Activated naive CD8-positive, alpha-beta T cell treated with anti-CD3 and anti-CD28 coated beads, Interleukin-2, amount 50 U/mL, for 16 hours (primary cell): ENCODE measurements around the gene THEMIS2.
"Not testable (repeated sequence)": the region's sequence is repeated elsewhere in the genome, so short reads cannot be mapped to it uniquely, and the experiment has no call there.

Experiments used
- DNase-seq: peaks from one replicate; pipeline ENCODE4 v3.0.0-alpha.2; 2020; ENCODE audit warnings: low read depth, low spot score

THEMIS2 gene

DNA sequence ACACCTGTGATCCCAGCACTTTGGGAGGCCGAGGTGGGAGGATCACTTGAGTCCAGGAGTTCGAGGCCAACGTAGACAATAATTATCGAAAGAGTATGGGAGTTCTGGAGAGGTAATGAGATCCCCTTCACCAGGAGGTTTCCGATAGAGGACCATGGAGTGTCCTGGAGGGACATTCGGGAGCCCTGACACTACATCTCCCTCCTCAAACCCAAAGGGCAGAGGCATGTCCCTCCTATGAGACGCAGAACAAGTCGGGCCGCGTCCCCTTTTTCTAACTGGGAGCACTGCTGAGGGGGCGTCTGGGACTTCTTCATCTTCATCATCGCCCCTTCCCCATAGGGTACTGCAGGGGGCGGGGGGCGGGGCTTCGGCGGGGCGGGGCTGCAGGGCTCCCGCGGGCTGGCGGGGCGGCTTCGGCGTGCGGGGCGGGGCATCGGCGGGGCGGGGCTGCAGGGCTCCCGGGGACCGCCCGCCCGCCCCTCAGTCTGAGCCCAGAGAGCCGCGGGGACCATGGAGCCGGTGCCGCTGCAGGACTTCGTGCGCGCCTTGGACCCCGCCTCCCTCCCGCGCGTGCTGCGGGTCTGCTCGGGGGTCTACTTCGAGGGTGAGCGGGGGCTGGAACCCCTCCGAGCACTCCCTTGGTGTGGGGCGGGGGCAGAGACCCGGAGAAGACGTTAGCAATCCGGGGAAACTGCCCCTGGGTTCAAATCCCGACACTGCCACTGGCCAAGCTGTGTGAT lies at the start of gene THEMIS2:
THEMIS2 (plus strand) TSS at position 486 of the 743 bp plus-strand sequence; CDS start at position 514, 28 bp downstream.
- peak; percentile 60 for DNase-seq

DNA sequence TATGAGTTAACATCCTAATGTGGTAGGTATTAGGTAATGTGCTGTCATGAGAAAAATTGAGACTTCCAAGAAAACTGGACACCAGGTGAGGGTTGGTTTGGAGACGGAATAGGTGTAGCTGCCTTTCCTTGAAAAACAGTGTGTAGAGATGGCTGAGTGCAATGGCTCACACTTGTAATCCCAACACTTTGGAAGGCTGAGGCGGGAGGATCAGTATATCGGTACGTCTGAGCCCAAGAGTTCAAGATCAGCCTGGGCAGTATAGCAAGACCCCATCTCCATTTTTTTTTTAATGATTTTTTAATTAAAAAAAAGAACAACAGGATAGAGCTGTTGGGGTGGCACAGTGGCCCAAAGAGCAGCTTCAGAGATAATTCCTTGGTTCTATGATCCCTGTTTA lies 48.6 kb upstream of the THEMIS2 start:
- DNase-seq = no peak

DNA sequence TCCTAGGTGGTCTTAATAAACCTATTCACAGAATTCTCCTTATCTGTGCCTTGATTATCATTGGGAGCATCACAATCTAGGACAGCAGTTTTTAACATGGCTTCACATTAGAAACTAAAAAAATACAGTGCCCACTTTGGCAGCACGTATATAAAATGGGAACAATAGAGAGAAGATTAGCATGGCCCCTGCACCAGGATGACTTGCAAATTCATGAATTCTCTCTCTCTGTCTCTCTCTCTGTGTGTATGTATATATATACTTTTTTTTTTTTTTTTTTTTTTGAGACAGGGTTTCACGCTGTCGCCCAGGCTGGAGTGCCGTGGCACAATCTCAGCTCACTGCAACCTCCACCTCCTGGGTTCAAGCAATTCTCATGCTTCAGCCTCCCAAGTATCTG lies 47.9 kb upstream of the THEMIS2 start:
- DNase-seq = no peak

DNA sequence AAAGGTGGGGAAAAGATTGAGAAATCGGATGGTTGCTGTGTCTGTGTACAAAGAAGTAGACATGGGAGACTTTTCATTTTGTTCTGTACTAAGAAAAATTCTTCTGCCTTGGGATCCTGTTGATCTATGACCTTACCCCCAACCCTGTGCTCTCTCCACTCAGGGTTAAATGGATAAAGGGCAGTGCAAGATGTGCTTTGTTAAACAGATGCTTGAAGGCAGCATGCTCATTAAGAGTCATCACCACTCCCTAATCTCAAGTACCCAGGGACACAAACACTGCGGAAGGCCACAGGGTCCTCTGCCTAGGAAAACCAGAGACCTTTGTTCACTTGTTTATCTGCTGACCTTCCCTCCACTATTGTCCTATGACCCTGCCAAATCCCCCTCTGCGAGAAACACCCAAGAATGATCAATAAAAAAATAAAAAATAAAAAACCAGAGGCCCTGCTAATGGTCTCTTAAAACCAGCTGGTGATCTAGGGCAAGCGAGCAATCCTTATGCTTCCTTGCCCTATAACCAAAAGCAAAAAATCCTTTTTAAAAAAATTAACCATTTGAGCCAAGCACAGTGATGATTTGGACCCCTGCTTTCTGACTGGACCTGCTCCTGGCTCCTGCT lies 42.9 kb upstream of the THEMIS2 start:
- DNase-seq = not testable (repeated sequence)

DNA sequence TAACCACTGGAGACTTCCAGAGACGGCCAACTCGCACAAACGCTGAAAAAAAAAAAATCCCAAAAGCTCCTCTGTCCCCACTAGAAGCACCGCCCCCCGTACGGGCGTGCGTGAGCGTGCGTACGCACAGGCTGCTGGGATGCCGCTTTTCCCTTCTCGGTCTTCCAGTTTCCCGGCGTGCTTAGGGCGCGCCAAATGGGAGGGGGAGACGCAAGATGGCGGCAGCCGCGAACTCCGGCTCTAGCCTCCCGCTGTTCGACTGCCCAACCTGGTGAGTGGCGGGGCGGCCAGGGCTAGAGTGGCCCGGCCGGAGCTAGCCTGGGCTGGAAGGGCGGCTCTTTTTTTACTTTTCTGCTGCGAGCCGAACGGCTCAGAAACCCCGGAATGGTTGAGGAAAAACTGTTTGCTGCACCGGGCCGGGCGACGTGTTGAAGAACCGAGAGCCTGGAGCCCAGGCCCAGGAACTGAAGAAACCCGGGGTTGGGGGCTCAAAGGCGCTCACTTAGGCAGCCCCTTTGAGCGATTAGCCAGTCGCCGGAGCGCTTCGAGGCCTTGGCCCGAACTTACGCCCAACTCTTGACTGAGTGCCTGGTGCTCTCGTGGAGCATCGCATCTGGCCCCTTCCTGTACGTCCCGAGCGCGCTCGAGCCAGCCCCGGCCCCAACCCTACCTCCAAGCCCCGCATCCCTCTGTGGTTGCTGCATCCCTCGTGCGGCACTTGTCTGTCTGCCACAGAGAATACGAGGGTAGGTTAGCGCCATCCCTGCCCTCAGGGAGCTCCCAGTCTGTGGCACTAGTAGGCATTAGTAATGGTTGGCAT lies 41.5 kb upstream of the THEMIS2 start, which contains the start of gene PPP1R8:
PPP1R8 (plus strand) TSS at position 162 of the 820 bp plus-strand sequence; CDS start at position 216, 54 bp downstream.
- peak; percentile 77 for DNase-seq

DNA sequence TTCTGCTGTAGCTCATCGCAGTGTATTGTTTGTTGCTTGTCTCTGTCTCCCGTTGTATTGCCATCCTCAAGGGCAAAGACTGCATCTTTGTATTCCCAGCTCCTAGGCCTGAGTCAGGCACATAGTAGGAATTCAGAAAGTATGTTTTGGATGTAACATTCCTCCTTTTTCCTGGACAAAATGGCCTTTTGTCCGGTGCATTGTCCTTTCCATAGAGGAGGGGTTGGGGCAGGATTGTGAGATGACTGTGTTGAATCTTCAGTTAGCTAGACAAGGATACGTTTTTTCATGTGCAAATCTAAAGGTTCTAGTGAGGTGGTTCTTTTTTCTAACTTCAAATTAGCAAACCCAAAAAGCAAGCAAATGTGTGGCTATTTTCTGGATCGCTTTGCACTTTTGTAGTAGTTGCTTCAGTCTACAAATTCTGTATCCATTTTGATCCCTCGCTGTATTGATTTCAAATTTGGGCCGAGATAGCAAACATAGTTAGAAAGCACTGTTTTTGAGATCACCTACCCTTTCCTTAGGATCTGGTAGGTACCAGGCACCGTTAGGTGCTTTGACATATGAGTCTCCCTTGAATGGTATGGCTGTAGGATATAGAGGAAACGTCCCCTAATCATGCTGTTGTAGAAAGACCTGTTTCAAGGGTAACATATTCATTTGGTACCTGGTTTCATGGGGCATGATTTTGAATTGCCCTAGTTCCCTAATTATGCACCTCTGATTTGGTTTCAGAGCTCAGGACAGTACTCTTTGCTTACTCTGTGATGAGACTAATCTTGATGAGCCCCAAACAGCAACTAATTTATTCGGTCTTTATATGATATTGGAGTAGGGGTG lies 40.6 kb upstream of the THEMIS2 start:
- DNase-seq = no peak

DNA sequence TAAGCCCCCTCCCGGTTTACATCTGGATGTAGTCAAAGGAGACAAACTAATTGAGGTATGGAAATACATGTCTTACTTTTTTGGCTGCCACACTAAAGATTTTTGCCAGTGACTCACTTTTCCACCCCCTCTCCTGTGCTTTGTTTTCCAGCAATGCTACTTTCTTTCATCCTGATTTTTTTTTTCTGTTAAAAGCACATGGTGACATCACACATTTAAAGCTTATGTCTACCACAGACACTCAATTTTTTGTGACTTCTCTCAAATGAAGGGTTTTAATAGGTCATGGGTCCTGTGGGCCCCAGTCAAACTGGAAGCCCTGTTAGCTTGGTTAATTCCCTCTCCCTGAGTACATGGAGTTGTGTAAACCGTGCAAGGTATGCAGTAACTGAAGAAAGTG lies 39.6 kb upstream of the THEMIS2 start:
- DNase-seq = no peak

DNA sequence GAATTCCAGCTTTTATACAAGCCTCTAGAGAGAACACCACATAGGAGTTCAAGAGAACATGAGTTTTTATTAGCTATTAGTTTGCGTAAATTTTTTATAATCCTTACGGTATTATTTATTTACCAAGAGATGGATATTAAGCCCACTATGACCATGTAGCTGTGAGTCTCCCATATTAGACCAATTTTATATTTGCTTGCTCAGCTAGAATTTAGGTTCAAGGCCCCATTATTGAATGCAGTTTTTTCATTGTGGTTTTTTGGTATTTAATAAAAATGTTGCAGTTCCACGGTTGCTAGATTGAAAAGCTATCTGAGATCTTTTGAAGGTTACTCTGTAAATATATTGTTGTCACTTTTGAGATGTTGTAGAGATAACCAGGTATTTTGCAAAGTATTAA lies 38.9 kb upstream of the THEMIS2 start:
- no peak for DNase-seq

DNA sequence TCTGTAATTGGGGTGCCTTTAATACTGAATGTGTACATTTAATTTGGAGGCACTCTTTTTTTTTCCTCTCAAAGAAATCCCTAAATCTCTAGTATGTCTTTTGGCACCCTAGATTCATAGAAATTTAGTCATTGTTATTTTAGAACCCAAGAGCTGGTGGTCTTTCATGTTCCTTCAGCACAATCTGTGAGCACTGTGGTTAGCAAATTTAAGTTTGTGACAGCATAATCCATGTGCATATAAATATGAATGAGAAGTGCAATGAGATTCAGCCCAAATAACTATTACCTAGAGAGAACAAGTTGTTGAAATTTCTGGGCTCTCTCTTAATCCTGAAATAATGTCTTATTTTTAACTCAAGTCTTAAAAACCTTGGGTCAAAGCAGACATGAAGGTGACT lies 37.3 kb upstream of the THEMIS2 start:
- DNase-seq = no peak

DNA sequence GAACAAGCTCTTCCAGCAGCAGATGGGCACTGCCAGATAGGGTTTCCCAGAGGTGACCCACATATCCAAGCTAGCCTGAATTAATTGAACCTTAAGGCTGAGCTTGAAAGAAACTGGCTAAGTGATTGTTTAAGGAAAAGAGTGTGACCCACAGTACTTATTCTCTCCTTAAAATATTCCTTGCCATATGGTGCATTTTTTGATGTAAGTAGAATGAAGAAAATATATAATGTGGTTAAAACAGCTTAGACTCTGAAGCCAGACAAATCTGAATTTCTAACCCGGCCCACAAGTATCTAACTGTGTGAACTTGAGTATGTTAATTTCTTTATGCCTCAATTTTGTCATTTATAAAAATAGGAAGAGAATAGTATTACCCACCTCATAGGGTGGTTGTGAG lies 36.8 kb upstream of the THEMIS2 start:
- DNase-seq = no peak

DNA sequence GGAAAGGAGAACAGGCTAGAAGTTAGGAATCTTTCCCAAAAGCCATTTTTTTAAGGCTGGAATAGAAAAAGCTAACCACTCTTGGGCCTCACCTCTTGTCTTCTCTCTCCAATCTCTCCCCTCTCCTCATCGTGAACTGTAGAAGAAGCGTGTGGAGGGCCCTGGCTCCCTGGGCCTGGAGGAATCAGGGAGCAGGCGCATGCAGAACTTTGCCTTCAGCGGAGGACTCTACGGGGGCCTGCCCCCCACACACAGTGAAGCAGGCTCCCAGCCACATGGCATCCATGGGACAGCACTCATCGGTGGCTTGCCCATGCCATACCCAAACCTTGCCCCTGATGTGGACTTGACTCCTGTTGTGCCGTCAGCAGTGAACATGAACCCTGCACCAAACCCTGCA lies 22.4 kb upstream of the THEMIS2 start:
- no peak for DNase-seq

DNA sequence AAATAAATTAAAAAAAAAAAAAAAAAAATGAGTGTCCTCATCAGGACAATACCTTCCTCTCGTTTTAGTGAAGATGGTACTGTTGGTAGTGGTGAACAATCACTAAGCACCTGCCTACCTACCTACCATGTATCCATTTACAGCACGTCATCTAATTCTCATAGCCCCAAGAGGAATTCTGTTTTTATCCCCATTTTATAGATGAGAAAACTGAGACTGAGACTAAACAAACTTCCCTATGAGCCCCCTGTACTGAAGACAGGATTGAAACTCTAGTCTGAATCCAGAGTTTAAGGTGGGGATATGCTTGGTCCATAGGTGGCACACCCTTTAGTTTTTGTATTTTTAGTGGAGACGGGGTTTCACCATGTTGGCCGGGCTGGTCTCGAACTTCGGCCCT lies 17.3 kb upstream of the THEMIS2 start:
- no peak for DNase-seq

DNA sequence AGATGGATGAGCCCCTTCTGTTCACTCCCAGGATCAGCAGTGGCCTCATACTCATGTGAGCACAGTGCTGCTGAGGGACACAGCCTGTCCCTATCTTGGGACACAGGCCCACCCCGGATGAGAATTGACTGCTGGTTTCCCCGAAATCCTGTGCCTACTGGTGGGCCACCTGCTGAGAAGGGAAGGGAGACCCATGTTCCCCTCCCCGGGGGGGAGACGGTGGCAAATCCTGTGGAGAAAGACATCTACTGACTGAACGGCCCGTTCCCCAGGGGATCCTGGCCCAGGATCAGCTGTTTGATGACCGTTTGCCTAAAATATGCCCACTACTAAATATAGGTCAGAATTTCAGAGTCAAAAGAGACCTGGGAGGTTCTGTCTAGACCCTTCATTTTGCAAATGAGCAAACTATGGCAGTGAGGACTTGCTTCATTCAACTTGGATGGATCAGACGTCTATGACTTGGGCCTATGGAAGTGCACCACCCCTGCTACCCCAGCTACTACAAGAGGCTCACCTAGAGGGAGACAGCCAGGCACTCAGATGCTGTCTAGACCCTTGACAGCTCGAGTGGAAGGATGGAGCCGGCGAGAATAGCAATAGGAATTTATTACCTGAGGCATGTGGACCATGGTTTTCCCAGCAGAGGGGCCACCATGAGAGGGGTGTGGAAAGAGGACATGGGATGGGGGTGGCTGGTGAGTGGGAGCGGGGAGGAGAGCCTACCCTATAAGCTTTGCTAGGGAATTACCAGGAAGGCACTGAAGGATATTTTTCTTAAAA lies 15.6 kb upstream of the THEMIS2 start:
- DNase-seq = no peak

DNA sequence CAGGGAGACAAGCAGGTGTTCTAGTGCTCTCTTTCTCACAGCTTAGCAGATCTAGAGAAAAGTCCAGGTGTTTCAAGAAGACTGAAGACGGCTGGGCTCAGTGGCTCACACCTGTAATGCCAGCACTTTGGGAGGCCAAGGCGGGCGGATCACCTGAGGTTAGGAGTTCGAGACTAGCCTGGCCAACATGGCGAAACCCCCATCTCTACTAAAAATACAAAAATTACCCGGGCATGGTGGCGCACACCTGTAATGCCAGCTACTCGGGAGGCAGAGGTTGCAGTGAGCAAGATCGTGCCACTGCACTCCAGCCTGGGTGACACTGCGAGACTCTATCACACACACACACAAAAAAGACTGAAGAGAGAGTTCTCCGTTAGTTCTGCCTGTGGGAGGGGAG lies 14.8 kb upstream of the THEMIS2 start:
- DNase-seq = not testable (repeated sequence)

DNA sequence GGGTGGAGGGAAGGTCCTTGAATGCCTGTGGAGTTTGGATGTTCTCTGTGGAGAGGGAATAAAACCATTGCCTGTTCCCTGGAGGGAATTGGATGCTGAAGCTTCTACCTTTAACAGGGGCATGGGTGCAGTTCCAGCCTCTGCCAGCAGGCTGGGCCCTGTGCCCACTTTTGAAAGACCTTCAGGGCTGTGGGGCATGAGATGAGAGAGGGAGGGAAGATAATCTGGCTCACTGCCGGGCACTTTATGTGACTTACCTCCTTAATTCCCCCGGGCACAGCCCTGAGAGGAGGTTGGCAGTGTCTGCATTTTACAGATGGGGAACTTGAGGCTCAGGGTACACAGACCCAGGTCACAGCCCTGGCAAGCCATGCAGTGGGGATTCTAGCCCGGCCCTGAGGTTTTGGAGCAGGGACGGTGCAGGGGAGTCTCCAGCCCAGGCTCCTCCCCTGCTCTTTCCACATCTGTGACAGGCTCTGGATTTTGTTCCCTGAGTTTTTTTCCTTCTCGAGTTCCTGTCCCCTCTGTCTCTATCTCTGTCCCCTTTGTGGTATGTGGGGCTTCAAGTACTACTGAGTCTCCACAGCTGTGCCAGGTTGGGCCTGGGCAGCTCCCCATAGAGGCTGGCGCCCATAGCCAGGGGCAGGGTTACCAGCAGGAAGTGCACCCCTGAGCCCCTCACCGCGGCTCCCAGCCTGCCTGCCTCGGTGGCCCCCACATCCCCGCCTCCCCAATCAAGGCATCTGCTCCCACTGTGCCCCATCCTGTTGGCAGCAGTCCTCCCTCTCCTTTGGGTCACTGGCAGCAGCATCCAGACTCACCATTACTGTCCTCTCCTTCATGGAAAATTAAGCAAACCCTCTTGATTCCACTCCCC lies 14.0 kb upstream of the THEMIS2 start:
- DNase-seq = peak; percentile 72

DNA sequence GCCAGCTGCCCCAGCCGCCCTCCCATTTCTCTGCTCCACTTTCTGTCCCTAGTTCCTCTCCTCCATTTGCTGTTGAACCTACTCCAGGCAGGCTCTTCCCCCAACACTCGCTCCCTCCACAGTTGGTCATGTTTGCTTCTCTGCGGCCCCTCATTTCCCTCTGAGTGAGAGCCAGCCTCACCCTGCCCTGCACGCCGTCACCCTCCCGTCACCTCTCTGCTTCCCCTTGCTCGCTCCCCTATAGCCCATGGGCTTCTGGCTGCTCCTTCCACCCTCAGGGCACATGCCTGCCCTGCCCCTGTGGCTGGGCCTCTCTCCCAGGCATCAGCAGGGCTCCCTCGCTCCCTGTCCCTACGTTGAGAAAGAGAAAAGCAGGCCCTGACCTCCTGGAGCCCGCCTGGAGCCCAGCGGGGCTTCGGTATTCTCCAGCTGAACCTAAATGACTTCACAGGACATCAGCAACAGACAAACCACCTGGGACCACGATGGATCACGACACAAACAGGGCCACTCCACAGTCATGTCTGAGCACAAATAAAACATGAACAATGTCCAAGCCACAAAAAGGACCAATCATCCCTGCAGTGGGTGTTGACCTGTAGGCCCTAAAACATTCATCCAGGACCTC lies 13.3 kb upstream of the THEMIS2 start:
- DNase-seq = no peak

DNA sequence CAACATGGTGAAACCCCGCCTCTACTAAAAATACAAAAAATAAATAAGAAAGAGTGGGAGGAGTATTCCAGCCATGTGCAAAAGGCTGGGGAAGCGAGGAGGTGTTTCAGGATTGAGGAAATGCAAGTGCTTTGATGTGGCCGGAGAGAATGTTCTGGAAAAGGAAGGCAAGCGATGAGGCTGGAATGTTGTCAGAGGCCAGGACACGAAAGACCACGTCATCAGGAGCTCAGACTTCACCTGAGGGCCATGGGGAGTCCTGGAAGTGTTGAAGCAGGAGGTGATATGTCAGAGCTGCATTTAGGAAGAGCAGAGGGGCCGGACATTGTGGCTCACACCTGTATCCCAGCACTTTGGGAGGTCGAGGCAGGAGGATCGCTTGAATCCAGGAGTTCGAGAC lies 10.9 kb upstream of the THEMIS2 start:
- DNase-seq = no peak

DNA sequence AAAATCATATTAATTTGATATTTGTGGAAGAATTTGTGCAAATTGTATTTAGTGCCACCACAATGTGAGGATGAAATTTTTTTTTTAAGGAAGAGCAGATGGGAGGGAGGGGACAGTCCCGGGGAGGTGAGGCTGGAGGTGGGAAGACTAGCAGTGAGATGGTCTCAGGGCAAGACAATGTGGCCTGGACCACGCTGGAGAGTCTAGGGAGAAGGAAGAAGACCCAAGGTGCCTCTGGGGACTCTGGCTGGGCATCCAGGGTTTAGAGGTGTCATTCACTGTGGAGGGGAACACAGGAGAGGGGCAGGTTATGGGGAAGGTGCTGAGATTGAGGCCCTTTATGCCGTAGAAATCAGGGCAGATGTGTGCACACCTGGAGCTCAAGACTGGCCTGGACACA lies 10.3 kb upstream of the THEMIS2 start:
- DNase-seq = no peak
